ENCODE data around the gene KIF23.

The KIF23 gene

GRCh38 chr15:69497667-69498066 lies 83.5 kb downstream of the KIF23 start:
- no peak for DNase-seq
